ENCODE results near the gene UFSP2. TPM values are rescaled to one million over a fixed set of nuclear protein-coding genes. Genes with fewer than 3 reads are reported as not detected.

UFSP2 gene
- total and polyA plus RNA-seq, 2 experiments from 2014 or later: 29.0 to 53.0 TPM

DNA sequence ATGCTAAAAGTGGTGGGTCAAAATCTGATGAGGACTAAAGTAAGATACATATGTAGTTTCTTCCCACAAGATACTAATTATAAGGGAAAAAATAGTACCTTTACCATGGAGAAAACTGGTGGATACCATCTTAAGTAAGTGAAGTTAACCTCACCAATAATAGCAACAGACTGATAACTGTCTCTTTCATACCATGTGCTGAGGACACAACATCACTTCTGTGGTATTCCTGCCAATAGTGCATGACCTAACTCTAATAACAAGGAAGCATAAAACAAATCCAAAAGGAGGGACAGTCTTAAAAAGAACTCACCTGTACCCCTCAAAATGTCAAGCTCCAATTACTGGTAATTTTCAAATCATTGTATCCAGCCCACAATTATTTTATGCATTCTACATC lies 8.8 kb downstream of the UFSP2 start (continued):
- TF ChIP-seq JUNB (IDR thresholded peaks at IDR 0.05; ENCODE audit: unreplicated experiment): no peak

DNA sequence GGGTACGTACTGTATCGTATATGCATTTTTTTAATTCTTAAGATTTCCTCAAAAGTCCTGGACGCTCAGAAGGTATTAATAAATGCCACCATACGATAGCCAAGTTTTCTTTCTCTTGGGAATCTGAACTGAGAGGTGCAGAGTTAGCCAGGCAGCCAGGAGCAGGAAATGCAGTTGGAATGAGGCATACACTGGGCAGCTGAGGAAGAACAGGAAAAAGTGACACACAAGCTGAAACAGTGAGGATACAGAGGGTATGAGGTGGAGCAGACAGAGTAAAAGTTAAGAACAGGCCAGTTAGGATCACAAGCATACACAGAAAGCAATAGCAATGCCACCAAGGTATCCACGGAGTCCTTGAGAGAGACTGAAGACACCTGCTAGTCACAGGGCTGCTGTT lies 13.4 kb downstream of the UFSP2 start:
- DNase-seq (ENCODE audit: low spot score) (no peak), ATAC-seq (no peak)
- no peak overlapping the region for H2AFZ ChIP-seq
- H3K4me3 Mint-ChIP-seq: no peak overlapping the region
- H3K4me1 Mint-ChIP-seq: no peaks in the 10 kb centered on the region
- H3K4me2 ChIP-seq: no peak overlapping the region
- H3K9me3 Mint-ChIP-seq: peaks cover 5% of the 10 kb centered on the region; the same call in 1 of the 3 replicates
- no peaks in the 10 kb centered on the region for H3K27me3 Mint-ChIP-seq (ENCODE audit: insufficient read depth, low read depth, poor library complexity)
- peaks cover 11% of the 10 kb centered on the region for H3K36me3 Mint-ChIP-seq (ENCODE audit: low read depth)
- H3K4me1 ChIP-seq (ENCODE audit: insufficient read depth): no peaks in the 10 kb centered on the region
- no peaks in the 10 kb centered on the region; the same call in 1 of the 2 replicates for H3K36me3 ChIP-seq (ENCODE audit: insufficient read depth)
- H3K27ac ChIP-seq (ENCODE audit: low read depth): no peak overlapping the region
- no peaks in the 10 kb centered on the region for H3K9me2 ChIP-seq (ENCODE audit: insufficient read depth)
- no peaks in the 10 kb centered on the region for H4K20me1 ChIP-seq (replicated peaks; ENCODE audit: insufficient read depth)
- H3K4me3 ChIP-seq: no peak overlapping the region
- H3K27ac Mint-ChIP-seq: no peak overlapping the region
- no peaks in the 10 kb centered on the region for H3K79me2 ChIP-seq (replicated peaks; ENCODE audit: insufficient read depth)
- TF ChIP-seq, protein P1, sequence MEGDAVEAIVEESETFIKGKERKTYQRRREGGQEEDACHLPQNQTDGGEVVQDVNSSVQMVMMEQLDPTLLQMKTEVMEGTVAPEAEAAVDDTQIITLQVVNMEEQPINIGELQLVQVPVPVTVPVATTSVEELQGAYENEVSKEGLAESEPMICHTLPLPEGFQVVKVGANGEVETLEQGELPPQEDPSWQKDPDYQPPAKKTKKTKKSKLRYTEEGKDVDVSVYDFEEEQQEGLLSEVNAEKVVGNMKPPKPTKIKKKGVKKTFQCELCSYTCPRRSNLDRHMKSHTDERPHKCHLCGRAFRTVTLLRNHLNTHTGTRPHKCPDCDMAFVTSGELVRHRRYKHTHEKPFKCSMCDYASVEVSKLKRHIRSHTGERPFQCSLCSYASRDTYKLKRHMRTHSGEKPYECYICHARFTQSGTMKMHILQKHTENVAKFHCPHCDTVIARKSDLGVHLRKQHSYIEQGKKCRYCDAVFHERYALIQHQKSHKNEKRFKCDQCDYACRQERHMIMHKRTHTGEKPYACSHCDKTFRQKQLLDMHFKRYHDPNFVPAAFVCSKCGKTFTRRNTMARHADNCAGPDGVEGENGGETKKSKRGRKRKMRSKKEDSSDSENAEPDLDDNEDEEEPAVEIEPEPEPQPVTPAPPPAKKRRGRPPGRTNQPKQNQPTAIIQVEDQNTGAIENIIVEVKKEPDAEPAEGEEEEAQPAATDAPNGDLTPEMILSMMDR (conservative IDR thresholded peaks at IDR 0.05; ENCODE audit: low read depth in 2 of 2): no peak
- TF ChIP-seq ZNF331 (CRISPR knock-in tag; IDR thresholded peaks at IDR 0.05; ENCODE audit: low read depth) (no peak), EZH2 (IDR thresholded peaks at IDR 0.05; ENCODE audit: low read depth, unreplicated experiment) (no peak), JUNB (IDR thresholded peaks at IDR 0.05; ENCODE audit: unreplicated experiment) (no peak), NANOG (IDR thresholded peaks at IDR 0.05; ENCODE audit: borderline replicate concordance) (no peak), POLR2AphosphoS5 (IDR thresholded peaks at IDR 0.05; ENCODE audit: low read depth) (no peak), STAT1 (IDR thresholded peaks at IDR 0.05; ENCODE audit: unreplicated experiment) (no peak), CREB1 (CRISPR knock-in tag; IDR thresholded peaks at IDR 0.05; ENCODE audit: low read depth) (no peak), EZH2phosphoT487 (IDR thresholded peaks at IDR 0.05; ENCODE audit: unreplicated experiment) (no peak), ZNF114 (CRISPR knock-in tag; IDR thresholded peaks at IDR 0.05) (no peak)
- TF ChIP-seq, protein P2, sequence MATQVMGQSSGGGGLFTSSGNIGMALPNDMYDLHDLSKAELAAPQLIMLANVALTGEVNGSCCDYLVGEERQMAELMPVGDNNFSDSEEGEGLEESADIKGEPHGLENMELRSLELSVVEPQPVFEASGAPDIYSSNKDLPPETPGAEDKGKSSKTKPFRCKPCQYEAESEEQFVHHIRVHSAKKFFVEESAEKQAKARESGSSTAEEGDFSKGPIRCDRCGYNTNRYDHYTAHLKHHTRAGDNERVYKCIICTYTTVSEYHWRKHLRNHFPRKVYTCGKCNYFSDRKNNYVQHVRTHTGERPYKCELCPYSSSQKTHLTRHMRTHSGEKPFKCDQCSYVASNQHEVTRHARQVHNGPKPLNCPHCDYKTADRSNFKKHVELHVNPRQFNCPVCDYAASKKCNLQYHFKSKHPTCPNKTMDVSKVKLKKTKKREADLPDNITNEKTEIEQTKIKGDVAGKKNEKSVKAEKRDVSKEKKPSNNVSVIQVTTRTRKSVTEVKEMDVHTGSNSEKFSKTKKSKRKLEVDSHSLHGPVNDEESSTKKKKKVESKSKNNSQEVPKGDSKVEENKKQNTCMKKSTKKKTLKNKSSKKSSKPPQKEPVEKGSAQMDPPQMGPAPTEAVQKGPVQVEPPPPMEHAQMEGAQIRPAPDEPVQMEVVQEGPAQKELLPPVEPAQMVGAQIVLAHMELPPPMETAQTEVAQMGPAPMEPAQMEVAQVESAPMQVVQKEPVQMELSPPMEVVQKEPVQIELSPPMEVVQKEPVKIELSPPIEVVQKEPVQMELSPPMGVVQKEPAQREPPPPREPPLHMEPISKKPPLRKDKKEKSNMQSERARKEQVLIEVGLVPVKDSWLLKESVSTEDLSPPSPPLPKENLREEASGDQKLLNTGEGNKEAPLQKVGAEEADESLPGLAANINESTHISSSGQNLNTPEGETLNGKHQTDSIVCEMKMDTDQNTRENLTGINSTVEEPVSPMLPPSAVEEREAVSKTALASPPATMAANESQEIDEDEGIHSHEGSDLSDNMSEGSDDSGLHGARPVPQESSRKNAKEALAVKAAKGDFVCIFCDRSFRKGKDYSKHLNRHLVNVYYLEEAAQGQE (IDR thresholded peaks at IDR 0.05; ENCODE audit: unreplicated experiment): no peak
- TF ChIP-seq, protein P3, sequence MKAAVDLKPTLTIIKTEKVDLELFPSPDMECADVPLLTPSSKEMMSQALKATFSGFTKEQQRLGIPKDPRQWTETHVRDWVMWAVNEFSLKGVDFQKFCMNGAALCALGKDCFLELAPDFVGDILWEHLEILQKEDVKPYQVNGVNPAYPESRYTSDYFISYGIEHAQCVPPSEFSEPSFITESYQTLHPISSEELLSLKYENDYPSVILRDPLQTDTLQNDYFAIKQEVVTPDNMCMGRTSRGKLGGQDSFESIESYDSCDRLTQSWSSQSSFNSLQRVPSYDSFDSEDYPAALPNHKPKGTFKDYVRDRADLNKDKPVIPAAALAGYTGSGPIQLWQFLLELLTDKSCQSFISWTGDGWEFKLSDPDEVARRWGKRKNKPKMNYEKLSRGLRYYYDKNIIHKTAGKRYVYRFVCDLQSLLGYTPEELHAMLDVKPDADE (IDR thresholded peaks at IDR 0.05): no peak
- TF ChIP-seq, protein P4, sequence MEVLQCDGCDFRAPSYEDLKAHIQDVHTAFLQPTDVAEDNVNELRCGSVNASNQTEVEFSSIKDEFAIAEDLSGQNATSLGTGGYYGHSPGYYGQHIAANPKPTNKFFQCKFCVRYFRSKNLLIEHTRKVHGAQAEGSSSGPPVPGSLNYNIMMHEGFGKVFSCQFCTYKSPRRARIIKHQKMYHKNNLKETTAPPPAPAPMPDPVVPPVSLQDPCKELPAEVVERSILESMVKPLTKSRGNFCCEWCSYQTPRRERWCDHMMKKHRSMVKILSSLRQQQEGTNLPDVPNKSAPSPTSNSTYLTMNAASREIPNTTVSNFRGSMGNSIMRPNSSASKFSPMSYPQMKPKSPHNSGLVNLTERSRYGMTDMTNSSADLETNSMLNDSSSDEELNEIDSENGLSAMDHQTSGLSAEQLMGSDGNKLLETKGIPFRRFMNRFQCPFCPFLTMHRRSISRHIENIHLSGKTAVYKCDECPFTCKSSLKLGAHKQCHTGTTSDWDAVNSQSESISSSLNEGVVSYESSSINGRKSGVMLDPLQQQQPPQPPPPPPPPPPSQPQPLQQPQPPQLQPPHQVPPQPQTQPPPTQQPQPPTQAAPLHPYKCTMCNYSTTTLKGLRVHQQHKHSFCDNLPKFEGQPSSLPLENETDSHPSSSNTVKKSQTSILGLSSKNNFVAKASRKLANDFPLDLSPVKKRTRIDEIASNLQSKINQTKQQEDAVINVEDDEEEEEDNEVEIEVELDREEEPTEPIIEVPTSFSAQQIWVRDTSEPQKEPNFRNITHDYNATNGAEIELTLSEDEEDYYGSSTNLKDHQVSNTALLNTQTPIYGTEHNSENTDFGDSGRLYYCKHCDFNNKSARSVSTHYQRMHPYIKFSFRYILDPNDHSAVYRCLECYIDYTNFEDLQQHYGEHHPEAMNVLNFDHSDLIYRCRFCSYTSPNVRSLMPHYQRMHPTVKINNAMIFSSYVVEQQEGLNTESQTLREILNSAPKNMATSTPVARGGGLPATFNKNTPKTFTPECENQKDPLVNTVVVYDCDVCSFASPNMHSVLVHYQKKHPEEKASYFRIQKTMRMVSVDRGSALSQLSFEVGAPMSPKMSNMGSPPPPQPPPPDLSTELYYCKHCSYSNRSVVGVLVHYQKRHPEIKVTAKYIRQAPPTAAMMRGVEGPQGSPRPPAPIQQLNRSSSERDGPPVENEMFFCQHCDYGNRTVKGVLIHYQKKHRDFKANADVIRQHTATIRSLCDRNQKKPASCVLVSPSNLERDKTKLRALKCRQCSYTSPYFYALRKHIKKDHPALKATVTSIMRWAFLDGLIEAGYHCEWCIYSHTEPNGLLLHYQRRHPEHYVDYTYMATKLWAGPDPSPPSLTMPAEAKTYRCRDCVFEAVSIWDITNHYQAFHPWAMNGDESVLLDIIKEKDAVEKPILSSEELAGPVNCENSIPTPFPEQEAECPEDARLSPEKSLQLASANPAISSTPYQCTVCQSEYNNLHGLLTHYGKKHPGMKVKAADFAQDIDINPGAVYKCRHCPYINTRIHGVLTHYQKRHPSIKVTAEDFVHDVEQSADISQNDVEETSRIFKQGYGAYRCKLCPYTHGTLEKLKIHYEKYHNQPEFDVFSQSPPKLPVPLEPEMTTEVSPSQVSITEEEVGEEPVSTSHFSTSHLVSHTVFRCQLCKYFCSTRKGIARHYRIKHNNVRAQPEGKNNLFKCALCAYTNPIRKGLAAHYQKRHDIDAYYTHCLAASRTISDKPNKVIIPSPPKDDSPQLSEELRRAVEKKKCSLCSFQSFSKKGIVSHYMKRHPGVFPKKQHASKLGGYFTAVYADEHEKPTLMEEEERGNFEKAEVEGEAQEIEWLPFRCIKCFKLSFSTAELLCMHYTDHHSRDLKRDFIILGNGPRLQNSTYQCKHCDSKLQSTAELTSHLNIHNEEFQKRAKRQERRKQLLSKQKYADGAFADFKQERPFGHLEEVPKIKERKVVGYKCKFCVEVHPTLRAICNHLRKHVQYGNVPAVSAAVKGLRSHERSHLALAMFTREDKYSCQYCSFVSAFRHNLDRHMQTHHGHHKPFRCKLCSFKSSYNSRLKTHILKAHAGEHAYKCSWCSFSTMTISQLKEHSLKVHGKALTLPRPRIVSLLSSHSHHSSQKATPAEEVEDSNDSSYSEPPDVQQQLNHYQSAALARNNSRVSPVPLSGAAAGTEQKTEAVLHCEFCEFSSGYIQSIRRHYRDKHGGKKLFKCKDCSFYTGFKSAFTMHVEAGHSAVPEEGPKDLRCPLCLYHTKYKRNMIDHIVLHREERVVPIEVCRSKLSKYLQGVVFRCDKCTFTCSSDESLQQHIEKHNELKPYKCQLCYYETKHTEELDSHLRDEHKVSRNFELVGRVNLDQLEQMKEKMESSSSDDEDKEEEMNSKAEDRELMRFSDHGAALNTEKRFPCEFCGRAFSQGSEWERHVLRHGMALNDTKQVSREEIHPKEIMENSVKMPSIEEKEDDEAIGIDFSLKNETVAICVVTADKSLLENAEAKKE (CRISPR knock-in tag; IDR thresholded peaks at IDR 0.05): no peak
- no peaks in the 10 kb centered on the region for H3F3A ChIP-seq (replicated peaks; ENCODE audit: low read depth)
- H3K27me3 ChIP-seq (ENCODE audit: insufficient read depth): no peaks in the 10 kb centered on the region
